ENCODE measurements around the gene TNN.
"Not testable (repeated sequence)": the region's sequence is repeated elsewhere in the genome, so short reads cannot be mapped to it uniquely, and the experiment has no call there.

TNN gene

GRCh38 chr1:175067362-175068106, at the start of gene TNN:
TSS of gene TNN (plus strand) at chr1:175067833. CDS start at chr1:175077419, 9,586 bp downstream.
- DNase-seq (ENCODE audit: low read depth) = no peak

GRCh38 chr1:175019524-175019923, 48.1 kb upstream of the TNN start:
- no peak for DNase-seq (ENCODE audit: low read depth)

GRCh38 chr1:175023043-175023921, 44.4 kb upstream of the TNN start, which contains the start of gene MRPS14:
TSS of gene MRPS14 (minus strand) at chr1:175023425. CDS start at chr1:175023408, 17 bp downstream.
- peak; percentile 98 for DNase-seq (ENCODE audit: low read depth)

- not testable (repeated sequence) for DNase-seq (ENCODE audit: low read depth)
Measured at GRCh38 chr1:175023922-175024242, 43.8 kb upstream of the TNN start.

- no peak for DNase-seq (ENCODE audit: low read depth)
Measured at GRCh38 chr1:175024773-175025172, 42.9 kb upstream of the TNN start.

- DNase-seq (ENCODE audit: low read depth) = no peak
Measured at GRCh38 chr1:175033953-175034352, 33.7 kb upstream of the TNN start.

GRCh38 chr1:175034775-175035174, 32.9 kb upstream of the TNN start:
- no peak for DNase-seq (ENCODE audit: low read depth)

GRCh38 chr1:175035865-175036264, 31.8 kb upstream of the TNN start:
- DNase-seq (ENCODE audit: low read depth) = no peak

GRCh38 chr1:175036476-175036875, 31.2 kb upstream of the TNN start:
- no peak for DNase-seq (ENCODE audit: low read depth)

GRCh38 chr1:175037416-175037815, 30.2 kb upstream of the TNN start:
- DNase-seq (ENCODE audit: low read depth) = no peak

GRCh38 chr1:175040324-175040879, 27.2 kb upstream of the TNN start:
- DNase-seq (ENCODE audit: low read depth) = no peak

GRCh38 chr1:175042650-175043049, 25.0 kb upstream of the TNN start:
- no peak for DNase-seq (ENCODE audit: low read depth)

GRCh38 chr1:175043824-175044223, 23.8 kb upstream of the TNN start:
- no peak for DNase-seq (ENCODE audit: low read depth)

GRCh38 chr1:175044591-175044990, 23.0 kb upstream of the TNN start:
- DNase-seq (ENCODE audit: low read depth) = not testable (repeated sequence)

GRCh38 chr1:175045097-175045496, 22.5 kb upstream of the TNN start:
- no peak for DNase-seq (ENCODE audit: low read depth)

GRCh38 chr1:175045519-175045918, 22.1 kb upstream of the TNN start:
- DNase-seq (ENCODE audit: low read depth) = no peak

GRCh38 chr1:175050992-175051391, 16.6 kb upstream of the TNN start:
- DNase-seq (ENCODE audit: low read depth) = no peak

- DNase-seq (ENCODE audit: low read depth) = no peak
Measured at GRCh38 chr1:175054736-175055135, 12.9 kb upstream of the TNN start.

GRCh38 chr1:175062339-175062738, 5.3 kb upstream of the TNN start:
- DNase-seq (ENCODE audit: low read depth) = no peak

- no peak for DNase-seq (ENCODE audit: low read depth)
Measured at GRCh38 chr1:175062858-175063257, 4.8 kb upstream of the TNN start.

- no peak for DNase-seq (ENCODE audit: low read depth)
Measured at GRCh38 chr1:175070818-175071217, 3.2 kb downstream of the TNN start.

GRCh38 chr1:175071276-175071943, 3.8 kb downstream of the TNN start:
- DNase-seq (ENCODE audit: low read depth) = no peak
